ENCODE data around the gene ZNF628.

- TF ChIP-seq EZH2 (IDR thresholded peaks at IDR 0.05; ENCODE audit: borderline replicate concordance, low read length) (no peak), CTCF (conservative IDR thresholded peaks at IDR 0.05 in 1 of 2, IDR thresholded peaks at IDR 0.05 in 1 of 2; ENCODE audit: extremely low read depth in 1 of 2, insufficient read depth in 1 of 2, low read depth in 1 of 2, low read length in 2 of 2) (no peak)
Measured at GRCh38 chr19:55466241-55466614, 10.2 kb upstream of the ZNF628 start.
